Renal cortex interstitium (tissue), 11 donors: ENCODE results near the gene SOAT2. TPM values are rescaled to one million over a fixed set of nuclear protein-coding genes. Genes with fewer than 3 reads are reported as not detected.

ENCODE experiments used
- DNase-seq, 11 donors: peaks; one replicate each; pipeline ENCODE4 v3.0.0-alpha.2; 2013; ENCODE audit warnings: low read depth in 9 of 11, low spot score in 4 of 11; ENCODE audit errors: extremely low read depth in 1 of 11
- polyA plus RNA-seq, 3 donors: library from polyadenylated mRNA; unstranded; fragments of 120-200 nt; gene quantifications; one replicate each; pipeline ENCODE4 v1.2.1, GENCODE V29; 2013; ENCODE audit not compliant: insufficient read length in 3 of 3

SOAT2 gene
- polyA plus RNA-seq, 3 donors, result 2.0 to 2.3 (median 2.1) TPM

GRCh38 chr12:53169644-53170043, 66.4 kb downstream of the SOAT2 start:
- DNase-seq, result no peak

DNA sequence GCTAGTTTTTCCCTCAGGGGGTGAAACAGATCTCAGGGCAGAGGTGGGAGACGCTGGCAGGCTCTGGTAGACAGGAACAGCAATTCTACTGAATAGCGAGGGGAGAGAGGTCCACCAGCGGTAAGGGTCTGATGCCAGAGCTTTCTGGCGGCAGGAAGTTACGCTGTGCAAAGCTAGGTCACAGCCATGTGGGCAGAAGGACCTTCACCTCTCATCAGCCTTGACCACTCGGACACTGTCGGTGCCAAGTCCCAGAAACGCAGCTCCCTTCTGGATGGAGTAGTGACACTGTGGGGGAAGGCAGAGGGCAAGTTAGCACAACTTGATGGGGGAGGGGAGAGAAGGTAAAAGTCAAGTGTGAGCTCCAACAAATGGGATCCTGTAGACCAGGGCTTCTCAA, 66.9 kb downstream of the SOAT2 start:
- DNase-seq, result no peak

- DNase-seq, result no peak
These were observed 67.8 kb downstream of the SOAT2 start for GRCh38 chr12:53170876-53171724.

DNA sequence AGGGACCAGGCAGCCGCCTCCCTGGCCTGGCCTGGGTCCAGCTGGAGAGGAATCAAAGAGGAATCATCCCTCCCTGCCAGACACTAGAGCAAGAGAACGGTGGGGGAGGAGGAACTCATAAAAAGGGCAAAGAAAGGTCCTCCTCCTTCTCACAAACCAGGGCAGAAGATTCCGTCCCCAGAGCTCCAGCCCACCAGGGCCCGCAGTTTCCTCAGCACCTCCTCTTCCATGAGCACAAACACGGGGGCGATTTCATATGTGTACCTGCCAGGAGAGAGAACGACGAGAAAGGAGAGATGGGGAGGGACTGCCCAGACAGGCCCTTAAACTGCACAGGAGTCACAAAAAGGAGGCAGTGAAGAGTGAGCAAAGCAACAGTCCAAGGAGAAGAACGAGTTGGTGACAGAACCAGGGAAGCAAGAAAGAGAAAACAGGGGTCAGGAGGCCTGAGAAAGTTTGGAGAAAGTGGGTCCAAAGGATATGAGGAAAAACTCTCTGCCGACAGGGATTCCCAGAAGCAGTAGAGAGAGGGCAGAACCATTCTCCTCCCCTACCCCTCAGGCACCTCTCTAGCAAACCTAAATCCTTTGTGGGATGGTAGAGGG, 68.5 kb downstream of the SOAT2 start:
- DNase-seq, result peak in 3 of 11 donors; percentile 28 to 52 (median 32)

GRCh38 chr12:53172352-53172751, 69.1 kb downstream of the SOAT2 start:
- no peak for DNase-seq

DNA sequence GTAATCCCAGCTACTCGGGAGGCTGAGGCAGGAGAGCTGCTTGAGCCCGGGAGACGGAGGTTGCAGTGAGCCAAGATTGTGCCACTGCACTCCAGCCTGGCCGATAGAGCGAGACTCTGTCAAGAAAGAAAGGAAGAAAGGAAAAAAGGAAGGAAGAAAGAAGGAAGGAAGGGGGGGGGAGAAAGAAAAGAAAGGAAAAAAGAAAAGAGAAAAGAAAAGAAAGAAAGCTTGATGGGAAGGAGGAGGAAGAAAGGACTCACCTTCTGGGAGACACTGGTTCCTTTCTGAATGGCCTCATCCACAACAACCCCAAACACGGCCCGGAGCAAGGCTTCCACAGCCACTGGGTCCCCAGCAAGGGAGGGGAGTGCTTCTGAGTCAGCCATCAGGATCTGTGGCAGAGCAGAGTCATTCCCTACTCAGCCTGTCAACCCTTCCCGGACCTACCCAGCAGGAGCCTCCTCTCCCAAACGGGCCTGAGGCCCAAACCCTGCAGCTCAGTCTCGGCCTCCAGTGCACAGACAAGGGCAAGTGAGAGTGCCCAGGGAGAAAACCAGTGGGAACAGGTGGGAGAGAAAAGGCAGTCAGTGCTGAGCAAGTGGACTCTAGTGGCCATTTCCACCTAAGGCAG, 69.9 kb downstream of the SOAT2 start:
- DNase-seq, result no peak

Other genes starting within 250 kb of the SOAT2 start
- gene KRT8, start 198.4 kb upstream of the SOAT2 start, polyA plus RNA-seq, result 100 to 1,000 TPM; 202 to 286 (median 204) TPM
- 100 to 1,000 TPM; 159 to 228 (median 161) TPM for gene KRT18, start 154.4 kb upstream of the SOAT2 start, polyA plus RNA-seq
- 100 to 1,000 TPM; 472 to 507 (median 487) TPM for gene EIF4B, start 97.0 kb upstream of the SOAT2 start, polyA plus RNA-seq
- gene TNS2, start 53.4 kb upstream of the SOAT2 start, polyA plus RNA-seq, result 100 to 1,000 TPM in 2 of 3 donors, 10 to 100 TPM in 1; 94.1 to 144 (median 111) TPM
- 10 to 100 TPM; 15.1 to 20.2 (median 17.1) TPM for gene SPRYD3, start 24.1 kb upstream of the SOAT2 start, polyA plus RNA-seq
- 10 to 100 TPM; 12.8 to 24.2 (median 14.2) TPM for gene IGFBP6, start 5.8 kb upstream of the SOAT2 start, polyA plus RNA-seq
- gene ZNF740, start 77.2 kb downstream of the SOAT2 start, polyA plus RNA-seq, result 10 to 100 TPM; 73.3 to 78.5 (median 74.5) TPM
- 100 to 1,000 TPM in 1 of 3 donors, 10 to 100 TPM in 2; 44.3 to 111 (median 47.0) TPM for gene CSAD, start 77.4 kb downstream of the SOAT2 start, polyA plus RNA-seq
- gene ITGB7, start 103.8 kb downstream of the SOAT2 start, polyA plus RNA-seq, result 1 to 10 TPM; 1.4 to 2.3 (median 1.5) TPM
- 10 to 100 TPM; 28.4 to 36.6 (median 31.4) TPM for gene RARG, start 128.7 kb downstream of the SOAT2 start, polyA plus RNA-seq
- 10 to 100 TPM; 11.6 to 13.0 (median 12.5) TPM for gene ESPL1, start 164.8 kb downstream of the SOAT2 start, polyA plus RNA-seq
- gene PFDN5, start 192.1 kb downstream of the SOAT2 start, polyA plus RNA-seq, result 100 to 1,000 TPM; 594 to 736 (median 735) TPM
- 10 to 100 TPM; 45.0 to 57.6 (median 53.7) TPM for gene MYG1, start 196.2 kb downstream of the SOAT2 start, polyA plus RNA-seq
- 10 to 100 TPM; 78.6 to 96.1 (median 82.0) TPM for gene AAAS, start 218.1 kb downstream of the SOAT2 start, polyA plus RNA-seq
- gene SP7, start 232.9 kb downstream of the SOAT2 start, polyA plus RNA-seq, result under 1 TPM in 2 of 3 donors, not detected in 1; 0.20 to 0.23 TPM